Measurements from ENCODE around the gene CCSER2.

CCSER2 gene

DNA sequence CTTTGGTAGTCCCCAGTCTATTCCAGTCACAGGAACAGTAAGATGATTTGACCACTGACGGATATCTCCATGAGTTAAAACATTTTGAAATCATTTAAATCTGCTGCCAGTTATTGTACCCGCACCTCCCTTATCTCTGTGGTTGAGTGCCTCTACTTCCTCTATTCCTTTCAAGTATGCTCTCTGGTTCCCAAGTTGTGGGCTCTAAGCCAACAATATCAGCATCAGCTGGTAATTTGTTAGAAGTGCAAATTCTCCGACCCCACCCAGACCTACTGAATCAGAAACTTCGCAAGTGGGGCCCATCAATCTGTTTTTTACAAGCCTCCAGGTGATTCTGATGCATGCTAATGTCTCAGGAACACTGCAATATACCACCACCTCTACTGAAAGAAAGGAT is 235.5 kb downstream of the CCSER2 start:
- TF ChIP-seq, protein P1, sequence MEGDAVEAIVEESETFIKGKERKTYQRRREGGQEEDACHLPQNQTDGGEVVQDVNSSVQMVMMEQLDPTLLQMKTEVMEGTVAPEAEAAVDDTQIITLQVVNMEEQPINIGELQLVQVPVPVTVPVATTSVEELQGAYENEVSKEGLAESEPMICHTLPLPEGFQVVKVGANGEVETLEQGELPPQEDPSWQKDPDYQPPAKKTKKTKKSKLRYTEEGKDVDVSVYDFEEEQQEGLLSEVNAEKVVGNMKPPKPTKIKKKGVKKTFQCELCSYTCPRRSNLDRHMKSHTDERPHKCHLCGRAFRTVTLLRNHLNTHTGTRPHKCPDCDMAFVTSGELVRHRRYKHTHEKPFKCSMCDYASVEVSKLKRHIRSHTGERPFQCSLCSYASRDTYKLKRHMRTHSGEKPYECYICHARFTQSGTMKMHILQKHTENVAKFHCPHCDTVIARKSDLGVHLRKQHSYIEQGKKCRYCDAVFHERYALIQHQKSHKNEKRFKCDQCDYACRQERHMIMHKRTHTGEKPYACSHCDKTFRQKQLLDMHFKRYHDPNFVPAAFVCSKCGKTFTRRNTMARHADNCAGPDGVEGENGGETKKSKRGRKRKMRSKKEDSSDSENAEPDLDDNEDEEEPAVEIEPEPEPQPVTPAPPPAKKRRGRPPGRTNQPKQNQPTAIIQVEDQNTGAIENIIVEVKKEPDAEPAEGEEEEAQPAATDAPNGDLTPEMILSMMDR (conservative IDR thresholded peaks at IDR 0.05; ENCODE audit: low read depth, low read length): no peak
- no peak overlapping the region for H3K4me3 ChIP-seq (ENCODE audit: low read depth, low read length)
- no peak for DNase-seq (ENCODE audit: low read depth)

DNA sequence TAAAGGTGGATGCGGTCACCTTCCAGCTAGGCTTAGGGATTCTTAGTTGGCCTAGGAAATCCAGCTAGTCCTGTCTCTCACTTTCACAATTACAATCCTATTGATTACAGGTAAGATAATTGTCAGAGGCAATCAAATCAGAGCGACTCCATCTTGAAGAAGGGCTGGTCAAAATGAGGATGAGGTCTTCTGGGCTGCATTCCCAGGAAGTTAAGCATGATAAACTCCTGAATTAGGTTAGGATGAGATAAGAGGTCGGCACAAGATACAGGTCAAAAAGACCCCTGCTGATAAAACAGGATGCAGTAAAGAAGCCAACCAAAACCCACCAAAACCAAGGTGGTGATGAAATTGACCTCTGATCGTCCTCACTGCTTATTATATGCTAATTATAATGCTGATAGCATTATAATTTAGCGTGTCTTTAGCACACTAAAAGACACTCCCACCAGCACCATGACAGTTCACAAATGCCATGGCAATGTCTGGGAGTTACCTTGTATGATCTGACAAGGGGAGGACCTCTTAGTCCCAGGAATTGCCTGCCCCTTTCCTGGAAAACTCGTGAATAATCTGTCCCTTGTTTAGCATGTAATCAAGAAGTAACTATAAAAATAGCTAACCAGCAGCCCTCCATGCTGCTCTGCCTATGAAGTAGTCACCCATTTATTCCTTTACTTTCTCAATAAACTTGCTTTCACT is 237.6 kb downstream of the CCSER2 start:
- H3K4me3 ChIP-seq (ENCODE audit: low read depth, low read length): no peak overlapping the region
- no peak for DNase-seq (ENCODE audit: low read depth)
- TF ChIP-seq, protein P1 (conservative IDR thresholded peaks at IDR 0.05; ENCODE audit: low read depth, low read length): no peak

DNA sequence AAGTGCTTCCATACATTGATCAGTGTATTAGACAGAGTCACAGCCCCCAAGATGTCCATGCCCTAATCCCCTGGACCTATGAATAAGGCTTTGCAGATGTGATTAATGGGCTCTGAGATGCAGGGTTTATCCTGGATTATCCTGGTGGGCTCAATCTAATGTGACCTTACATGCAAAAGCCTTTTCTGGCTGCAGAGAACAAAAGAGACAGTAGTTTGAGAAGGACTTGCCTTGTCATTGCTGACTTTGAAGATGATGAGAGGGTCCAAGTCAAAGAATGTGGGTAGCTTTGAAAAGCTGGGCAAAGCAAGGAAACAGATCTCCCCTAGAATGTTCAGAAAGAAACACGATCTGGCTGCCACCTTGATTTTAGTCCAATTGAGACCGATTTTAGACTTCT is 238.7 kb downstream of the CCSER2 start:
- TF ChIP-seq, protein P1 (conservative IDR thresholded peaks at IDR 0.05; ENCODE audit: low read depth, low read length): no peak
- DNase-seq (ENCODE audit: low read depth): no peak
- no peak overlapping the region for H3K4me3 ChIP-seq (ENCODE audit: low read depth, low read length)

All from choroid plexus epithelial cell (primary cell).